Motor neuron (in vitro differentiated cells): ENCODE data around the gene CFAP20. TPM values are rescaled to one million over a fixed set of nuclear protein-coding genes. Genes with fewer than 3 reads are reported as not detected.

Experiments
- ATAC-seq, 8 experiments: fragments of 200-7000 bp; cut with Tn5 transposase; replicated peaks in 6 of 8; 2 replicates each; pipeline ENCODE4 v1.8.0; 2021; ENCODE audit warnings: mild to moderate bottlenecking in 8 of 8, moderate library complexity in 8 of 8
- H3K27ac ChIP-seq, 2 donors: fragments of 250-450 bp; sonication (Bioruptor Pico); 2 replicates each; pipeline ENCODE4 v1.9.0; 2021; ENCODE audit warnings: antibody characterized with exemption in 2 of 2, mild to moderate bottlenecking in 2 of 2, moderate library complexity in 1 of 2
- H3K4me1 ChIP-seq, 2 donors: fragments of 250-450 bp; sonication (Bioruptor Pico); replicated peaks in 1 of 2; 2 replicates each; pipeline ENCODE4 v1.6.1; 2021; ENCODE audit warnings: antibody characterized with exemption in 2 of 2, mild to moderate bottlenecking in 2 of 2, moderate library complexity in 1 of 2
- H3K4me3 ChIP-seq, 5 donors: fragments of 250-450 bp; sonication (Bioruptor Pico); 2 replicates each; pipeline ENCODE4 v1.9.0; 2021; ENCODE audit warnings: antibody characterized with exemption in 5 of 5, mild to moderate bottlenecking in 5 of 5, moderate library complexity in 4 of 5
- WGBS, 10 experiments: fragments of 450-650 bp; shearing (Covaris generic); methylation state at CpG; one replicate each; pipeline ENCODE4 v1.0.0; 2022; 5-methylcytosine and 5-hydroxymethylcytosine counted together
- in situ Hi-C, 9 experiments: fragments of 400-800 bp; cut with MboI; loops; one replicate each; pipeline ENCODE4 v1.15.0; 2021; ENCODE audit warnings: low sequenced_read_pairs in 9 of 9, low pct_unique_long_range_greater_than_20kb in 2 of 9; ENCODE audit not compliant: unreplicated experiment in 9 of 9
- total RNA-seq, 8 experiments: library from RNA; unstranded; fragments of 300-600 nt; gene quantifications; 2 replicates each; pipeline versions ENCODE4 v1.2.3 to v1.2.4, GENCODE V29; 2022

Gene CFAP20
- total RNA-seq, 8 experiments from 2014 or later, result 36.8 to 92.8 (median 67.3) TPM

DNA sequence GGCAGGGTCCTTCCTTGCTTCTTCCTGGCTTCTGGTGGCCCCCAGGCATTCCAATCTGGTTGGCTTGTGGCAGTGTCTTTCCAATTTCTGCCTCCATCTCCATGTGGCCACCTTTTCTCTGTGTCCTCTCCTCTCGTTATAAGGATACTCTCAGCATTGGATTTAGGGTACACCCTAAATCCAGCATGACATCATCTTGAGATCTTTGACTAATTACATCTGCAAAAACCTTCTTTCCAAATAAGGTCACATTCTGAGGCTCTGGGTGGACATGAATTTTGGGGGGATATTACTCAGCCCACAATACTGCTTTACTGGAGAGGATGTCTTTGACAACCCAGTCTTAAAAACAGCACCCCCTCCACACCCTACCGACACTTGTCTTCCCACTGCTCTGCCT is 18.9 kb upstream of the CFAP20 start:
- no peak overlapping the region for H3K4me3 ChIP-seq
- in situ Hi-C loops, result no loop called here
- no peaks in the 10 kb centered on the region for H3K4me1 ChIP-seq
- ATAC-seq, result no peak
- 67 to 100% (median 100%) methylated on average over 1 to 2 of the region's 2 CpGs; no CpG with 5 or more reads in 3 of the 10 experiments for WGBS, 10 experiments
- H3K27ac ChIP-seq, result no peak overlapping the region

DNA sequence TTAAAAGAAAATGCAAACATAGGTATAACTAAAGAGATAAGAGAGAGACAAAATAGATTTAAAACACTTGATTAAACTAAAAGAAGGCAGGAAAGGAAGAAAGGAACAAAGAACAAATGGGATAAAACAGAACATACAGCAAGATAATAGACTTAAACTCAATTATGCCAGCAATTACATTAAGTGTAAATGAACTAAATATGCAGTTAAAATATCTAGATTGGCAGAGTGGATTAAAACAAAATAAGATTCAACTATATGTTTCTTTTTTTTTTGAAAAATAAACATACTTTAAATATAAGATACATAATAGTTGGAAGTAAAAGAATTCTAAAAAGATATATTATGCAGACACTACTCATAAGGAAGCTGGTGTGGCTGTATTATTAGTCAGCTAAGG is 9.7 kb upstream of the CFAP20 start:
- Histone ChIP-seq H3K27ac (no peak overlapping the region), H3K4me3 (no peak overlapping the region), H3K4me1 (peaks cover 0 to 6% of the 10 kb centered on the region in 2 donors)
- in situ Hi-C loops, result no loop called here
- ATAC-seq, result no peak

DNA sequence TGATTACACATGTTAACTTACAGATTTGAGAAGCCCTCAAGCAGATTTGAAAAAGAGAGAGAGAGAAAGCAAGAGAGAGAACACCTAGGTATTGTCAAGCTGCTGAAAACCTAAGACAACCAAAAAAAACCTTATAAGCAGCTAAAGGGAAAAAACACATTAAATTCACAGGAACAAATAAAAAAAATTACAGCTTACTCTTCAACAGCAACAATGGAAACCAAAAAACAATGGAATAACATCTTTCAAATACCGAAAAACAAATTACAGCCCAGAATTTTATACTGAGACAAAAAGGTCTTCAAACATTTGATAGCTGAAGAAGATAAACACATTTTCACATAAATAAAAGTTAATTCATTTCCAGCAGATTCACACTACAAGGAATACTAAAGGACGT is 8.4 kb upstream of the CFAP20 start:
- in situ Hi-C loops, result no loop called here
- Histone ChIP-seq H3K4me1 (peaks cover 0 to 4% of the 10 kb centered on the region in 2 donors), H3K27ac (no peak overlapping the region), H3K4me3 (no peak overlapping the region)
- ATAC-seq, result no peak
- WGBS, 10 experiments, result 43 to 100% (median 76%) methylated on average over 1 to 2 of the region's 2 CpGs

DNA sequence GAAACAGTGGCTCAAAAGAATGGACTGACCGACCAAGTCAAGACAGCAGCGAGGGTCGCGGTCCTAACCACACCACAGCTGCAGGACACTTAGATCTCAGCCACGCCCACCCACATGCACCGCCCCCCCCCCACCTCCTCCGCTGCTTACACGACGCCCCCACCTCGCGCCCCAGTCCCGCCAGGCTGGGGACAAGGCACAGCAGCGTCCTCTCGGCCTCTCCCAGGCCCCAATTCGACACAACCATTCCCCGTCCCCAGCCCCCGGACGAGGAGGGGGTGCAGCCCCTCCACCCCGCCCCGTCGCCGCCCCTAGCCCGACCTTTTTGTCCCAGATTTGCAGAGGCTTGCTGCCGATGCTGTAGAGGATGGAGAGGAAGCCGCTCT is 477 bp downstream of the CFAP20 start:
- WGBS, 10 experiments, result 0% methylated on average over 2 of the region's 25 CpGs; no CpG with 5 or more reads in 9 of the 10 experiments
- in situ Hi-C loops, result loop anchor here in 1 of 9 experiments (10.0 kb wide), 1 partner anchor 104 kb away; the partner anchor contains the start of gene MMP15
- Histone ChIP-seq H3K4me3 (peak overlapping the region; percentile 71 to 91 (median 81)), H3K27ac (peak overlapping the region; percentile 86 to 92), H3K4me1 (peaks cover 5 to 33% of the 10 kb centered on the region in 2 donors)
- peak in 6 of 8 experiments; percentile 0 to 23 (median 13) for ATAC-seq

DNA sequence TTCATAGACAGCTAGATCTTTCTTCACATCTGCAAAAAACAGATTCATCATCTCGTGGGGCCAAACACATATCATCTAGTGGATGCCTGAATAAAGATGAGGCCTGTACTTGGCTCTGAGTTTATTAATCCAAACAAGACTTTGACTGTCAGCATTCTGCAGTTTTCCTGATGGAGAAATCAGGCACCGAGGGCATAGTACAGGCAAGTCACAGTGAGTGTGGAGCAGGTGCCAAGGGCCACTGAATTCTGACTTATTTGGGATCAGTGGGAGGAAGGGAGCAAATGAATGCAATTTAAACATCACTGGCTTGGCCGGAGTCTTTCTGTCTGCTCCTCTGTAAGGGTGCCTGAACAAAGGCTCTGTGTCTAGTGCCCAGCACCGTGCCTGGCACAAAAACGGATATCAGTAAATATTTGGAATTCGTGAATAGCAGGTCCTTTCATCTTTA is 975 bp downstream of the CFAP20 start:
- Histone ChIP-seq H3K27ac (peak overlapping the region; percentile 86 to 92), H3K4me1 (peaks cover 5 to 33% of the 10 kb centered on the region in 2 donors), H3K4me3 (peak overlapping the region; percentile 71 to 91 (median 81))
- 0 to 18% (median 0%) methylated on average over 1 to 5 of the region's 6 CpGs; no CpG with 5 or more reads in 2 of the 10 experiments for WGBS, 10 experiments
- no peak for ATAC-seq
- in situ Hi-C loops, result loop anchor here in 1 of 9 experiments (10.0 kb wide), 1 partner anchor 103 kb away; the partner anchor contains the start of gene MMP15

DNA sequence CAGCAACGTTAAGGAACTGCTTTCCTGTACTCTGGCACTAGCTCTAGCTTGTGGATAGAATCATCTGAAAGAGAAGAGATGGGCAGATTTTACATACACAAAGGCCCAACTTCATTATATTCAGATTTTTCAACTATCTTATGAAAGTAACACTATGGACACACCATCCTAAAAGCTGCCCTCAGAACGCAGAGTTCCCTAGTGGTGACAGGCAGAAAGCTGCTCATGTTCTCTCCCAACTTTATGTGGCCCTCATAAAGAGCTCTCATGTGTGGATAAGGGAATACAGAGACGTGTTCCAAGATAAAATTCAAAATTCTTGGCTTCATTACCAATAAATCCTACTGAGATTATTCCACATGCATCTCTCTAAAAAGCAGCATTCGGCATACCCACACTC is 1.5 kb downstream of the CFAP20 start:
- no peak for ATAC-seq
- in situ Hi-C loops, result loop anchor here in 1 of 9 experiments (10.0 kb wide), 1 partner anchor 103 kb away; the partner anchor contains the start of gene MMP15
- WGBS, 10 experiments, result 0 to 60% (median 10%) methylated on average over 1 to 4 of the region's 4 CpGs; no CpG with 5 or more reads in 2 of the 10 experiments
- no peak overlapping the region for H3K27ac ChIP-seq
- peaks cover 5 to 33% of the 10 kb centered on the region in 2 donors for H3K4me1 ChIP-seq
- H3K4me3 ChIP-seq, result peak overlapping the region; percentile 71 to 91 (median 81)

DNA sequence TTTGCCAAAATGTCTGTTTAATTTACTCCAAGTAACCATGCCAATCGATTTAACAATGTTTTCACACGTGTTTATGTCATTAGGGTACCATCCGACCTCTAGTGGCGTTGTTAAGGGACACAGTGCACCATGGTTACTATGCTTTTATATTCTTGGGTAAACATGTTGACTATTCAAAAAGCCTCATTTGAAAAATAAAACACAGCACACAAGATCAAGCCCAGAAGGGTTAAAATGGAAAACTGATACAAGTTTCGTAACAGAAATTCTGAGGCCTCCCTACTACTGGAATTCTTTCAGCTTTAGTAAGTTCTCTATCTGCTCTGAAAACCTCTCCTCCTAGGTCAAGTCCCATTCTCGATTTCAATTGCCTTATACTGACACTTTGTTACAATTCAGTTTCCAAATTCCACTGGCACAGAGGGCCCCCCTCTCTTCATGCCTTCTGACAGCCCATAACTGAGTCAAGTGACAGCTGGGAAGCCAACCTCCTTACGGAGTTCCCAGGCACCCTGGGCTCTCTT is 2.1 kb downstream of the CFAP20 start:
- H3K27ac ChIP-seq, result no peak overlapping the region
- peaks cover 7 to 37% of the 10 kb centered on the region in 2 donors for H3K4me1 ChIP-seq
- ATAC-seq, result peak in 4 of 8 experiments; percentile 6 to 9 (median 7)
- in situ Hi-C loops, result loop anchor here in 1 of 9 experiments (10.0 kb wide), 1 partner anchor 102 kb away; the partner anchor contains the start of gene MMP15
- 0 to 20% (median 3%) methylated on average over 1 to 7 of the region's 7 CpGs; no CpG with 5 or more reads in 2 of the 10 experiments for WGBS, 10 experiments
- peak overlapping the region; percentile 71 to 91 (median 81) for H3K4me3 ChIP-seq

DNA sequence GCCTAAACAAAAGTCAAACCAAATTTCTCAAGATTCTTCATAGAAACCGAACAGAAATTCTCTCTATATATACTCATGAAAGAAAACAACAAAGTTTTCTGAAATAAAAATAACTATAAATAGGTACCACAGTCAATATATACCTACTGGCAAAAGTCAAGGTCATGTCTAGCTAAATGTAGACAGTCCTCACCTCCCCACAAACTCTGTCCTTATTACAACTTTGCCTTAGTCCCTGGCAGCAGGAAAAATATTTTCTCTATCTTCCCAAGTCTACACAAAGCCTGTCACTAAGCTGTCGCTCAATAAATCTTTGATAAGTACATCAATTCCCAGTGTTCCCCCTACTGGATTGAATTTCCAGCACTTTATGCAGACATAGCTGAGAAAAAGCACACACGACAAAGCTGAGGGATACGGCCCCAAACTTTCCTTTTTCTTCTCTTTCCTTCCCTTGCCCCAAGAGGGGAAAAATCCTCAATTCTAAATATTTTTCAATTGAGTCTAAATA is 2.7 kb downstream of the CFAP20 start:
- no peak for ATAC-seq
- in situ Hi-C loops, result loop anchor here in 1 of 9 experiments (10.0 kb wide), 1 partner anchor 102 kb away; the partner anchor contains the start of gene MMP15
- H3K4me1 ChIP-seq, result peaks cover 9 to 41% of the 10 kb centered on the region in 2 donors

DNA sequence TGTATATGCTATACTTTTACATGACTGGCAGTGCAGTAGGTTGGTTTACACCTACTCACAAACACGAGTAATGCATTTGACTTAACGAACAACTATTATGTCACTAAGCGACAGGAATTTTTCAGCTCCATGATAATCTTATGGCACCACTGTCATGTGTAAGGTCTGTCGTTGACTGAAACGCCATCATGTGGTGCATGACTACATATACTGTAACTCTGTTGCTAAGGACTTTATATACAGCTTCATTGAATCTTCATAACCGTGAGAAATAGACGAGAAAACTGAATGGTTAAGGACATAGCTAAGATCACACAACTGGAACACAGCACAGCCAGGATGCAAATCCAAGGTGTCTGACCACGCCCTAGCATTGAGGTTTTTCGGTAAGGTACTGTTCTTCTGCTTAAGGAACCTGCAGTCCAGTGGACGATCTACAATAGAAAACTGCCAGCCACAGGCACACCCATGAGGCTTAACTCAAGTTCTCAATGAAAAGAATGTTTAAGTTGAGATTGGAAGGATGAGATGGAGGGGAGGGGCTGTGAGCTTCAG is 3.3 kb downstream of the CFAP20 start:
- Histone ChIP-seq H3K27ac (no peak overlapping the region), H3K4me3 (peak overlapping the region in 2 of 5 donors; percentile 9 to 85), H3K4me1 (peaks cover 14 to 48% of the 10 kb centered on the region in 2 donors)
- WGBS, 10 experiments, result 53 to 93% (median 77%) methylated on average over 3 to 10 of the region's 10 CpGs; no CpG with 5 or more reads in 1 of the 10 experiments
- no peak for ATAC-seq
- in situ Hi-C loops, result loop anchor here in 1 of 9 experiments (10.0 kb wide), 1 partner anchor 101 kb away; the partner anchor contains the start of gene MMP15

More for the DNA sequence above, 2.7 kb downstream of the CFAP20 start:
- H3K4me3 ChIP-seq, result peak overlapping the region; percentile 71 to 91 (median 81)
- no peak overlapping the region for H3K27ac ChIP-seq
- WGBS, 10 experiments, result 0 to 91% (median 53%) methylated on average over 1 to 4 of the region's 4 CpGs; no CpG with 5 or more reads in 1 of the 10 experiments

DNA sequence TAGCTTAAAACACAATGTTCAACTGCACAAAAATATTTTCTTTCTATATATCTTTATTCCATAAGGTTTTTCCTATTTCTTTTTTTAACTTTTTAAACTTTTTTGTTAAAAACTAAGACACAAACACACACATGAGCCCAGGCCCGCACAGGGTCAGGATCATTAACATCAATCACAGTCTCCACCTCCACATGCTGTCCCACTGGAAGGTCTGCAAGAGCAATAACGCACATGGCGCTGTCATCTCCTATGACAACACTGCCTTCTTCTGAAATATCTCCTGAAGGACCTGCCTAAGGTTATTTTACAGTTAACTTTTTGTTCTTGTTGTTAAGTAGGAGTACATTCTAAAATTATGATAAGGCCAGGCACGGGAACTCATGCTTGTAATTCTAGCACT is 4.1 kb downstream of the CFAP20 start:
- WGBS, 10 experiments, result 38 to 88% (median 66%) methylated on average over 3 to 4 of the region's 4 CpGs; no CpG with 5 or more reads in 2 of the 10 experiments
- no peak for ATAC-seq
- Histone ChIP-seq H3K27ac (no peak overlapping the region), H3K4me1 (peaks cover 22 to 56% of the 10 kb centered on the region in 2 donors), H3K4me3 (no peak overlapping the region)
- in situ Hi-C loops, result loop anchor here in 1 of 9 experiments (10.0 kb wide), 1 partner anchor 100 kb away; the partner anchor contains the start of gene MMP15

DNA sequence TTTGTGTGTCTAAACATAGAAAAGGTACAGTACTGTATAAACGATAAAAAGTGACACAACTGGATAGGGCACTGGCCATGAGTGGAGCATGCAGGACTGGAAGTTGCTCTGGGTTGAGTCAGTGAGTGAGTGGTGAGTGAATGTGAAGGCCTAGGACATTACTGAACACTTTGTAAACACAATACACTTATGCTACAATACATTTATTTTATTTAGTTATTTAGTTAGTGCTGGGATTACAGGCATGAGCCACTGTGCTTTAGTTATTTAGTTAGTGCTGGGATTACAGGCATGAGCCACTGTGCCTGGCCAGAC is 4.6 kb downstream of the CFAP20 start:
- Histone ChIP-seq H3K27ac (no peak overlapping the region), H3K4me1 (peaks cover 23 to 58% of the 10 kb centered on the region in 2 donors), H3K4me3 (no peak overlapping the region)
- in situ Hi-C loops, result loop anchor here in 4 of 9 experiments (5.0 to 25.0 kb wide), 5 partner anchors 100 to 237 kb away; partner anchors contain the start of genes MMP15 (in 1 of the 4), USB1 (in 1 of the 4) and ZNF319 (in 1 of the 4)
- WGBS, 10 experiments, result 0 to 100% (median 83%) methylated on average over 1 of the region's 1 CpG; no CpG with 5 or more reads in 5 of the 10 experiments
- ATAC-seq, result no peak

DNA sequence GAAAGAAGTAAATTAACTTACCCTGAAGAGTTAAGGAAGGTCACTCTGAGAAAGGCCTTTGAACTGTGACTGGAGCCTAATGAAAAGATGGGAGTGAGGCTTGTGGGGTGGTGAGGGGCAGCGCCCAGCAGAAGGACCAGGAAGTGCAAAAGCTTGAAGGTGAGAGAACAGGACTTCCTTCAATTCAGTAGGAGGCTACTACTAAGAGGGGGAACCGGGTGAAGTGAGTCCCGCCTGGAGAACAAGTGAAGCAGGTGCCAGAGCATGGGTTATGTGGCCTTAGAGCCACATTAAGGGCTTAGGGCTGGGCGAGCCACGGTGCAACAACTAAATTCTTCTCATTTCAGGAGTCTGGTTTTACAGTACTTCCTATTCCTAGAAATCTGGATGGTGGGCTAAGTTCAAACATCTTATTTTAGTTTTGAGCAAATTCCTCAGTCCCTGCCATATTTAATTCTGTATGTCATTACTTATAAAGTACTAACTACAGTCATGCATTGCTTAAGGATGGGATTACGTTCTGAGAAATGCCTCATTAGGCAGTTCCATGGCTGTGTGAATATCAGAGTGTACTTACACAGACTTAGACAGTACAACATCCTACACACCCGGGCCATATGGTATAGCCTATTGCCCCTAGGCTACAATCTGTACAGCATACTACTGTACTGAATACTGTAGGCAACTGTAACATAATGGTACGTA is 5.1 kb downstream of the CFAP20 start:
- H3K4me1 ChIP-seq, result peaks cover 28 to 63% of the 10 kb centered on the region in 2 donors
- ATAC-seq, result peak in 1 of 8 experiments; percentile 3
- in situ Hi-C loops, result loop anchor here in 4 of 9 experiments (5.0 to 25.0 kb wide), 5 partner anchors 99 to 237 kb away; partner anchors contain the start of genes MMP15 (in 1 of the 4), USB1 (in 1 of the 4) and ZNF319 (in 1 of the 4)
- no peak overlapping the region for H3K4me3 ChIP-seq
- H3K27ac ChIP-seq, result no peak overlapping the region
- WGBS, 10 experiments, result 33 to 100% (median 84%) methylated on average over 2 to 8 of the region's 8 CpGs; no CpG with 5 or more reads in 2 of the 10 experiments
